GM19372 (cell line): ENCODE data around the gene RBKS.

Source experiments
- ATAC-seq: cut with Tn5 transposase; IDR thresholded peaks from one replicate; pipeline ENCODE4 v1.9.1; 2021; ENCODE audit warnings: mild to moderate bottlenecking, low read depth, moderate library complexity; ENCODE audit not compliant: unreplicated experiment

Gene RBKS

GRCh38 chr2:27805180-27805579 is 85.0 kb downstream of the RBKS start:
- no peak for ATAC-seq

- ATAC-seq = no peak
These were observed 86.0 kb downstream of the RBKS start for GRCh38 chr2:27804146-27804545.

DNA sequence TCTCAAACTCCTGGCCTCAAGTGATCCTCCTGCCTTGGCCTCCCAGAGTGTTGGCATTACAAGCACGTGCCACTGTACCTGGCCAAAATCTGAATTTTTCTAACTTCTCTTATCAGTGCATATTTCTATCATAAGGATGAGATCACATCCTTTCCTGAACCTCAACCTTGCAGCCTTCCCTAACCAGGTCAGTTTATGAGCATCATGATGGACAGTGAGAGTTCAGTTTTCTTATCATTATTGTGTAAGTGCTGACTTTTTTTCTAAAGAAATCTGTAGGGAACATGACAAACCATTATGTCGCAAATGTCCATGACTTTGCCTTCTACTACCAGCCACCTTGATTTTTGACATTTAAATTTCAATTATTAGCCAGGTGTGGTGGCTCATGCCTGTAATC is 87.1 kb downstream of the RBKS start:
- ATAC-seq = no peak

GRCh38 chr2:27802547-27802946 is 87.6 kb downstream of the RBKS start:
- ATAC-seq = no peak

DNA sequence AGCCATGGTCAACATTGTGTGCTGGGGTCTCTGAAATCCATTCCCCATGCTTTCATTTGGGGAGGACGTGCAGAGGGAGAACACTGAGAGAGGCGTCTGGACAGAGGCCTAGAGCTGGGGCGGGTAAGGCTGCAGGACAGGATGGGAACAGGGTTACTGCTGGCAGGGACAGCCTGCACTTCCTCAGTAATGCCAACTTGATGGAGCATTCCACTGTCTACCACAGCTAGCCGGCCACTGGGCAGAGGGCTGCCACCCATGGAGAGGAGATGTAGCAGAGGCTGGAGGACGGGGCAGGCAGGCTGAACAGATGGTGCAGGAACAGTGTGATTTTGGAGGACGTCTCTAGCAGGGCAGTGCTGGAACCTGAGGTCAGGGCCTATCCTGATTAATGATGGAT is 89.3 kb downstream of the RBKS start:
- ATAC-seq = no peak

- ATAC-seq = no peak
These were observed 90.6 kb downstream of the RBKS start for GRCh38 chr2:27799646-27800010.

- no peak for ATAC-seq
These were observed 91.1 kb downstream of the RBKS start for GRCh38 chr2:27798948-27799645.

GRCh38 chr2:27798486-27798885 is 91.7 kb downstream of the RBKS start:
- no peak for ATAC-seq

GRCh38 chr2:27797841-27798240 is 92.3 kb downstream of the RBKS start:
- ATAC-seq = no peak

GRCh38 chr2:27796791-27797765 is 93.1 kb downstream of the RBKS start:
- no peak for ATAC-seq

GRCh38 chr2:27795868-27796277 is 94.3 kb downstream of the RBKS start:
- no peak for ATAC-seq

DNA sequence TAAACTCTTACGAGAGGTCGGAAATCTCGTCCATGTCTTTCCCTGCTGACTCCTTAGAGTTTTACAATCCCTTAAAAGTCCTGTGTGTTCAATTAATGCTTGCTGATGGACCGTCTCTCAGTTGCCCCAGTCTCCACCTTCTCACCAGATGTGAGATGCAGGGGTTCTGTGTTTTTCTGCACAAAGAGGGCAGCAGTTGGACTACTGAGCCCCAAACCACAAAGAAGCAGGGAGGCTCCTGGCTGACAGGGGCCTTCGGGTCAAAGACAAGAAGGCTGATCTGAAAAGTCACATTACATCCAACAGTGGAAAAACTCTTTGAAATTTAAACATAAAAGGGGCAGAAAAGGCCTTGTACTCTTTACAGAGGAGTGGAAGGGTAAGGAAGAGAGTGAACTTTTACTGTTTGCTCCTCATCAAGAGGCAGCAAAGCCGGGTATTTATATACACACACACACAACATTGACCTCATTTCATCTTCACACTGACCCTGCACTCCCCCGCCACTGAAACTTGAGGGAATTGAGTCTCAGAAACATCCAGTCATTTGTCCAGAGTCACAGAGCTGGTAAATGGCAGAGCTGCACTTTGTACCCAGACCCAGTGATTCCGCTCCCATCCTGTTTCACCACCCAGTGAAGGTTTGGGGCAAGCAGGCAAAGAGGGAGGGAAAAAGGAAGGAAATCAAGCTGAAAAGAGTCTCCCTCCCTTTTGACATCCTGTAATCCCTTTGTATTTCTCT is 94.9 kb downstream of the RBKS start:
- ATAC-seq = no peak

DNA sequence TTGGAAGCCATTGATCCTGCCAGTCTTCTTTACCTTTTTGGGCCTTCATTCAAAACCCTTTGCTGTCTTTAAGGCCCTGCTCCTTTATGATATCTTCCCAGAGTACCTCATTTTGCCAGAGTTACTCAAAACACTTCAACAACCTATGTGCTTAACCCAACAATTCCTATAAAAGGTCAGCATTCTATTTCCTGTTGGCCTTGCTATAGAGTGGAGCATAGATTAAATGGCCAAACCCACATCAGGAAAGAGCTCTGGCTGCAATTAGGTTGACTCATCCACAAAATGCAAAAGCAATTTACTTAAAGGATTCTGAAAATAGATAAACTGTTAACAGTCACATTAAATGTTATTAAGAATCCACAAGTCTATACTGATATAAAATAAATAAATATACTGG is 97.4 kb downstream of the RBKS start:
- no peak for ATAC-seq

- ATAC-seq = no peak
These were observed 99.4 kb downstream of the RBKS start for GRCh38 chr2:27790796-27791195.

DNA sequence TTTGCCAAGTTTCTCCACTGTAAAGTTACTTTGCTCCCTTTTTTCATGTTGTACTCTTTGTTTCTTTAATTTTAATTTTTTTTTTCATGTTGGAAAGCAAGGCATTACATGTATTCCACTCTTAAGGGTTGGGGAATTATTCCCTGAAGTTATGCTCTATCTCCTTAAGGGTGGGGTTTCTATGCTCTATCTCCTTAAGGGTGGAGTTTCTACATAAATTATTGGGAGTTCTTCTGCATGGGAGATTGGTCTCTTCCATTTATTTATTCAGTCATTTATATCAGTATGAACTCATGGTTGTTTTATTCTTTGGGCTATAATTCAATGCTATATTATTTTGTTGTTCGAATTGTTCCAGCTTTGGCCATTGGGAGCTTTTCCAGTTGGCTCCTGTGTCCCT is 107.5 kb downstream of the RBKS start:
- no peak for ATAC-seq

DNA sequence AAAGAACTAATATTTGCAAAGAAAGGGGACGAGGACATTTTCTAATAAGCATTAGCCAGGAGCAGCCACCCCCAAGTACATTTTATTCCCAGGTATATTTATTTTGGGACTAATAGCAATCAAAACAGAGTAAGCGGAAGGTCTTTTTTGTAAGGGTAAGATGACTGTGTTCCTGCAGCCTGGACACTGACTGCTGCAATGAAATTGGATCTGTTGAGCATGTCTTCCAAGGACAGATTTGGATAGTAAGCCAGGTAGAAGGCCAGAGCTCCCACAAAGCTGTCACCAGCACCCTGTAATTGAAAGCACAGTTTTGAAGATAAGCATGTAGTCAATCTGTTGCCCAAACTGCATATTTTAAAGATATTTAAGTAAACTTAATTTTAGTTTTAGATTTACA is 108.7 kb downstream of the RBKS start:
- ATAC-seq = no peak

- ATAC-seq = no peak
These were observed 110.7 kb downstream of the RBKS start for GRCh38 chr2:27779417-27780055.

GRCh38 chr2:27776696-27777095 is 113.5 kb downstream of the RBKS start:
- no peak for ATAC-seq

- ATAC-seq = no peak
These were observed 114.1 kb downstream of the RBKS start for GRCh38 chr2:27776097-27776496.

GRCh38 chr2:27773959-27774358 is 116.2 kb downstream of the RBKS start:
- no peak for ATAC-seq

DNA sequence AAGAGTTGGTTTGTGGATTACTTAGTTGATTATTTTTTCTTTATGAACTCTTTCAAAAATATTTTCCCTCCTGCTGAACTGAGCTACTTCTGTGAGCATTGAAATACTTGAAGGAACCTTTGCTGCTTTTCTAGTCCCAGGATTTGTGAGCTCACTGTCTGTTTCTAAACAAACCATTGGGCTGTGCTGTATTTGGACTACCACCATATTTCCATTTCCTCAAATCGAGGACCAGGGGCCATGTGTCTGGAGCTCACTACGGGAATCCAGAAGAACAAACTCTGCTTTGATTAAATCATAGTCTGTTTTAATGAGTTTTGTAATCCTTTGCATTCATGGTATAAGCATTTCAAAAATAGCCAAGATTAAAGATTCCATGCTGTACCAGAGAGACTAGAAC is 117.4 kb downstream of the RBKS start:
- ATAC-seq = no peak
